C4-2B (cell line): ENCODE measurements around the gene GFPT2.

Source experiments
- CTCF ChIP-seq: fragments of 450-650 bp; conservative IDR thresholded peaks from 2 replicates; pipeline ENCODE4 v1.5.1; 2017; ENCODE audit warnings: mild to moderate bottlenecking
- ZFX ChIP-seq: fragments of 450-650 bp; IDR thresholded peaks from 2 replicates; pipeline ENCODE4 v1.6.1; 2017

DNA sequence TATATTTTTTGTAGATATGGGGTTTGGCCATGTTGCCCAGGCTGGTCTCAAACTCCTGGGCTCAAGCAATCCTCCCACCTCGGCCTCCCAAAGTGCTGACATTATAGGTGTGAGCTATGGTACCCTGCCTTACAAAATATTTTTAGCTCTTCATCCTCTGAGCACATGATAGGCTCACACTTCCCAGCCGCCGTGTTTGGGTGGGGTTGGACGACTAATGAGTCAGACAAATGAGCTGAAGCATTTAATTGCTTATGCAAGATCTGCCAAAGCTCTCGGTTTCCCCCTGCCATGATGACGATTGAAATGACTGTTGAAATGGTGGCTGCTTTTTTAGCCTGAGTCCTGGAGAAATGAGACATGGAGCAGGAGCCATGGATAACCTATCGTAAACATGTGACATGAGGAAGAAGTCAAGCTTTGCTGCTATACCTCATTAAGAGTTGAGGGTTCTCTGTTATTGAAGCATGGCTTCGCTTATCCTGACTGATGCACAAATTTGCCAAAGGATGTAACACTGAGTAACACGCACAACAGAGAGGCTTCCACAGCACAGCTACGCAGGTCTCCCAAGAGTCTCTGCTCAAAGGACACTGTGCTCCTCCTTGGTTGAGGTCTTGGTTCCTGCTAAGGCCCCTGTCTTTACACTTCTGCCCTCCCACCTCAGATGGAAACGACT is 48.2 kb upstream of the GFPT2 start:
- TF ChIP-seq CTCF, result no peak
- TF ChIP-seq ZFX, result no peak
